ENCODE results near the gene BMERB1.

DNA sequence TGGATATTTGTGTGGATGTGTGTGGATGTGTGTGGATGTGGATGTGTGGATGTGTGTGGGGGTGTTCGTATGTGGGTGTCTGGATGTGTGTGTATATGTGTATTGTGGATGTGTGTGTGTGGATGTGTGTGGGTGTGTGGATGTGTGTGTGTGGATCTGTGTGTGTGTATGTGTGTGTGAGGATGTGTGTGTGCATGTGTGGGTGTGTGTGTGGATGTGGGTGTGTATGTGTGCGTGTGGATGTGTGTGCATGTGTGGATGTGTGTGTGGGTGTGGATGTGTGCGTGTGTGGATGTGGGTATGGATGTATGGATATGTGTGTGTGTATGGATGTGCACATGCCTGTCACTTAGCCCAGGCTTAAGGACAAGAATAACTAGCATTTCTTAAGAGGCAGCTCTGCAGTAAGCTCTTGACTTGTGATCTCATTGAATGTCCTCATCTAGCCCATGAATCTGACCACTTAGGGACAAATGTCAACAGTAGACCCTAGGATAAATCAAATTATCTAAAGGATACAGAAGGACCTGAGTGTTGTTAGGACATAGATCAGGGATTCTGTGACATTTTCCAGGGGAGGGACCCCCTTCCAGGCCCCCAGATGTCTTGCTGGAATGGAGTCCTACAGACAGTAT is 83.5 kb downstream of the BMERB1 start:
- TF ChIP-seq CTCF (IDR thresholded peaks at IDR 0.05) (no peak), REST (IDR thresholded peaks at IDR 0.05; ENCODE audit: insufficient read depth in 1 of 2, low read depth in 2 of 2, low read length in 1 of 2) (no peak), POLR2AphosphoS5 (IDR thresholded peaks at IDR 0.05; ENCODE audit: low read depth, low read length) (no peak)
